GM19023 (cell line): ENCODE results near the gene FXYD5.

Experiments used
- ATAC-seq: cut with Tn5 transposase; IDR thresholded peaks from one replicate; pipeline ENCODE4 v1.9.1; 2021; ENCODE audit warnings: mild to moderate bottlenecking, moderate library complexity; ENCODE audit not compliant: unreplicated experiment

FXYD5 gene

GRCh38 chr19:35154525-35155406, at the start of gene FXYD5:
TSS of gene FXYD5 (plus strand) at chr19:35154735. CDS start at chr19:35155551, 816 bp downstream.
- no peak for ATAC-seq

- ATAC-seq, result no peak
These were observed 49.5 kb upstream of the FXYD5 start for GRCh38 chr19:35105047-35105410.

- no peak for ATAC-seq
These were observed 48.9 kb upstream of the FXYD5 start for GRCh38 chr19:35105411-35106290.

- no peak for ATAC-seq
These were observed 48.3 kb upstream of the FXYD5 start for GRCh38 chr19:35106291-35106583.

- ATAC-seq, result no peak
These were observed 47.5 kb upstream of the FXYD5 start for GRCh38 chr19:35106898-35107541.

- no peak for ATAC-seq
These were observed 47.0 kb upstream of the FXYD5 start for GRCh38 chr19:35107545-35107944.

GRCh38 chr19:35108730-35109129, 45.8 kb upstream of the FXYD5 start:
- no peak for ATAC-seq

GRCh38 chr19:35109395-35110112, 45.0 kb upstream of the FXYD5 start:
- ATAC-seq, result no peak

GRCh38 chr19:35110974-35111373, 43.6 kb upstream of the FXYD5 start:
- ATAC-seq, result no peak

- ATAC-seq, result no peak
These were observed 41.4 kb upstream of the FXYD5 start for GRCh38 chr19:35112995-35113688.

- no peak for ATAC-seq
These were observed 40.0 kb upstream of the FXYD5 start for GRCh38 chr19:35114353-35115176.

GRCh38 chr19:35115177-35115951, 39.2 kb upstream of the FXYD5 start, which contains the start of gene FXYD3:
TSS of gene FXYD3 (plus strand) at chr19:35115823. CDS start at chr19:35119377, 3,554 bp downstream.
- no peak for ATAC-seq

- no peak for ATAC-seq
These were observed 38.3 kb upstream of the FXYD5 start for GRCh38 chr19:35116072-35116801.

- no peak for ATAC-seq
These were observed 37.4 kb upstream of the FXYD5 start for GRCh38 chr19:35117116-35117515.

- no peak for ATAC-seq
These were observed 36.7 kb upstream of the FXYD5 start for GRCh38 chr19:35117799-35118198.

GRCh38 chr19:35118268-35119020, 36.1 kb upstream of the FXYD5 start:
- no peak for ATAC-seq

GRCh38 chr19:35119091-35119490, 35.4 kb upstream of the FXYD5 start:
- ATAC-seq, result no peak
